Panc1 (cell line): ENCODE results near the gene THRB. TPM values are rescaled to one million over a fixed set of nuclear protein-coding genes. Genes with fewer than 3 reads are reported as not detected.

Experiments
- ATAC-seq: fragments of 200-7000 bp; cut with Tn5 transposase; 2 replicates; pipeline ENCODE4 v1.9.1; 2020; ENCODE audit warnings: mild to moderate bottlenecking, moderate library complexity
- BruUV-seq: library from RNA; stranded (reverse); fragments of 400-500 nt; replicated peaks from 2 replicates; lab custom pipeline; 2021; lab: Mats Ljungman, UMichigan
- CTCF ChIA-PET: fragments of 300-600 bp; sonication (Branson Sonifier 250); formaldehyde crosslinking; loops from one replicate; lab custom pipeline; 2022; ENCODE audit warnings: antibody characterized with exemption; lab: Charles Lee
- POLR2A ChIA-PET: fragments of 300-600 bp; sonication (Branson Sonifier 250); formaldehyde crosslinking; loops from one replicate; lab custom pipeline; 2022; ENCODE audit warnings: antibody characterized with exemption; lab: Charles Lee
- DNase-seq: peaks from one replicate; pipeline ENCODE4 v3.0.0-alpha.2; 2010; ENCODE audit warnings: low read depth, low spot score
- H3K27ac ChIP-seq: 2 replicates; pipeline ENCODE4 v1.5.1; 2011; ENCODE audit warnings: mild to moderate bottlenecking, low read length, inconsistent platforms
- H3K27me3 ChIP-seq: fragments of 200-500 bp; sonication (Bioruptor generic); 2 replicates; pipeline ENCODE4 v1.6.0; 2014; ENCODE audit warnings: low read length, inconsistent platforms; ENCODE audit not compliant: control insufficient read depth, insufficient read depth
- H3K36me3 ChIP-seq: fragments of 200-500 bp; sonication (Bioruptor generic); 2 replicates; pipeline ENCODE4 v1.5.1; 2014; ENCODE audit warnings: inconsistent platforms, mild to moderate bottlenecking, low read length, moderate library complexity; ENCODE audit not compliant: control insufficient read depth, insufficient read depth
- H3K4me1 ChIP-seq: 2 replicates; pipeline ENCODE4 v1.5.1; 2011; ENCODE audit warnings: inconsistent platforms, mild to moderate bottlenecking, low read length, moderate library complexity; ENCODE audit not compliant: control insufficient read depth, insufficient read depth
- H3K4me3 ChIP-seq, 2 experiments: 2 replicates each; pipeline ENCODE4 v1.5.1; 2011 to 2012; ENCODE audit warnings: low read depth in 2 of 2, low read length in 2 of 2, mild to moderate bottlenecking in 2 of 2, inconsistent platforms in 1 of 2, moderate library complexity in 1 of 2
- H3K9me3 ChIP-seq: fragments of 200-500 bp; sonication (Bioruptor generic); 2 replicates; pipeline ENCODE4 v1.5.1; 2014; ENCODE audit warnings: low read depth, mild to moderate bottlenecking, inconsistent platforms, low read length, moderate library complexity; ENCODE audit not compliant: control insufficient read depth, insufficient read depth
- POLR2AphosphoS5 ChIP-seq: IDR thresholded peaks from 2 replicates; pipeline ENCODE4 v1.6.1; 2012; ENCODE audit warnings: mild to moderate bottlenecking, low read depth, low read length, moderate library complexity
- REST ChIP-seq, 2 experiments: IDR thresholded peaks; 2 replicates each; pipeline ENCODE4 v1.6.1; 2011 to 2012; ENCODE audit warnings: low read depth in 2 of 2, control low read depth in 1 of 2, low read length in 1 of 2, mild to moderate bottlenecking in 1 of 2, moderate library complexity in 1 of 2; ENCODE audit not compliant: insufficient read depth in 1 of 2
- SIN3A ChIP-seq: IDR thresholded peaks from 2 replicates; pipeline ENCODE4 v1.6.1; 2012; ENCODE audit warnings: low read depth, mild to moderate bottlenecking, low read length, moderate library complexity, borderline replicate concordance; ENCODE audit not compliant: insufficient read depth
- TCF7L2 ChIP-seq: IDR thresholded peaks from 2 replicates; pipeline ENCODE4 v1.6.1; 2011; ENCODE audit warnings: mild to moderate bottlenecking, low read depth, low read length, inconsistent platforms
- in situ Hi-C: cut with HindIII; loops from 2 replicates; pipeline ENCODE4 v1.10.0; 2016; ENCODE audit warnings: low sequenced_read_pairs, low pct_unique_long_range_greater_than_20kb
- intact Hi-C: fragments of 100-400 bp; cut with micrococcal nuclease; formaldehyde crosslinking; loops from one replicate; pipeline ENCODE4 v1.10.0; 2022; ENCODE audit not compliant: unreplicated experiment
- total RNA-seq: library from RNA; stranded (reverse); gene quantifications from one replicate; pipeline ENCODE4 v1.2.1, GENCODE V29; 2021; ENCODE audit not compliant: unreplicated experiment
- TF ChIP-seq, protein P1 (sequence below): fragments of 450-650 bp; IDR thresholded peaks from 2 replicates; pipeline ENCODE4 v1.5.1; 2017; ENCODE audit warnings: mild to moderate bottlenecking

Gene THRB
- total RNA-seq, 1 experiment from 2014 or later = 3.9 TPM

GRCh38 chr3:24123596-24123995 is 371.1 kb downstream of the THRB start:
- BruUV-seq = no TSS peak
- no peak for ATAC-seq
- DNase-seq = no peak
- Histone ChIP-seq H3K4me1 (no peaks in the 10 kb centered on the region), H3K27ac (no peak overlapping the region), H3K9me3 (no peaks in the 10 kb centered on the region), H3K27me3 (no peaks in the 10 kb centered on the region), H3K36me3 (no peaks in the 10 kb centered on the region), H3K4me3 (no peak overlapping the region)
- ChIA-PET CTCF (no interaction called here), POLR2A (no interaction called here)
- TF ChIP-seq TCF7L2 = no peak
- TF ChIP-seq POLR2AphosphoS5 = no peak
- TF ChIP-seq, protein P1, sequence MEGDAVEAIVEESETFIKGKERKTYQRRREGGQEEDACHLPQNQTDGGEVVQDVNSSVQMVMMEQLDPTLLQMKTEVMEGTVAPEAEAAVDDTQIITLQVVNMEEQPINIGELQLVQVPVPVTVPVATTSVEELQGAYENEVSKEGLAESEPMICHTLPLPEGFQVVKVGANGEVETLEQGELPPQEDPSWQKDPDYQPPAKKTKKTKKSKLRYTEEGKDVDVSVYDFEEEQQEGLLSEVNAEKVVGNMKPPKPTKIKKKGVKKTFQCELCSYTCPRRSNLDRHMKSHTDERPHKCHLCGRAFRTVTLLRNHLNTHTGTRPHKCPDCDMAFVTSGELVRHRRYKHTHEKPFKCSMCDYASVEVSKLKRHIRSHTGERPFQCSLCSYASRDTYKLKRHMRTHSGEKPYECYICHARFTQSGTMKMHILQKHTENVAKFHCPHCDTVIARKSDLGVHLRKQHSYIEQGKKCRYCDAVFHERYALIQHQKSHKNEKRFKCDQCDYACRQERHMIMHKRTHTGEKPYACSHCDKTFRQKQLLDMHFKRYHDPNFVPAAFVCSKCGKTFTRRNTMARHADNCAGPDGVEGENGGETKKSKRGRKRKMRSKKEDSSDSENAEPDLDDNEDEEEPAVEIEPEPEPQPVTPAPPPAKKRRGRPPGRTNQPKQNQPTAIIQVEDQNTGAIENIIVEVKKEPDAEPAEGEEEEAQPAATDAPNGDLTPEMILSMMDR = no peak
- TF ChIP-seq SIN3A = no peak
- TF ChIP-seq REST (IDR thresholded peaks at IDR 0.05; ENCODE audit: insufficient read depth in 1 of 2, low read depth in 2 of 2, low read length in 1 of 2) = no peak
- intact Hi-C loops (no loop called here), in situ Hi-C loops (no loop called here)

DNA sequence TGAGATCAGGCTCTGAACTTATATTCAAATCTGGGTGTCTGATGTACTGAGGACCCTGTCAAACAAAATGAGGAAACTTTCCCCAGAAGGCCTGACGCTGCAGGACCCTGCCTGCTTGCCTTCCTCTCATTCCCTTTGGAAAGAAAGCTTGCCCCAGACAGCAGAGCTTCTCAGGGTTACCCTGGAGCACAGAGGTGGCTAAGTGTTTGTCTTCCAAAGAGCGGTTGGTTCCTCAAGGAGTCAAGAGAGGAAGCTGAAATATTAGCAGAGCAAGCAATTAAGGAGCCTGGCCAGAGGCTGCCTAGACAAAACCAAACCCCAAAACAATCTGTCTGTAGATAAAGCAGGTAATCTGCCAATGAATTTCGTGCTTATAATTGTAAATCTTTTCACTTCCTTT is 374.2 kb downstream of the THRB start:
- ChIA-PET POLR2A (no interaction called here), CTCF (no interaction called here)
- Histone ChIP-seq H3K4me3 (no peak overlapping the region), H3K4me1 (no peaks in the 10 kb centered on the region), H3K27ac (no peak overlapping the region), H3K27me3 (no peaks in the 10 kb centered on the region), H3K36me3 (no peaks in the 10 kb centered on the region), H3K9me3 (no peaks in the 10 kb centered on the region)
- TF ChIP-seq, protein P1 = no peak
- TF ChIP-seq REST (IDR thresholded peaks at IDR 0.05; ENCODE audit: insufficient read depth in 1 of 2, low read depth in 2 of 2, low read length in 1 of 2) (no peak), TCF7L2 (no peak), POLR2AphosphoS5 (no peak), SIN3A (no peak)
- no peak for DNase-seq
- in situ Hi-C loops = no loop called here
- intact Hi-C loops = no loop called here
- ATAC-seq = no peak
- no TSS peak for BruUV-seq
